Posterior cingulate gyrus (tissue), 11 donors: ENCODE measurements around the gene GPR142.
A peak's percentile ranks its signal among the peaks of the same experiment; 100 is the strongest.

Experiments used
- DNase-seq, 10 donors: peaks; one replicate each; pipeline versions ENCODE4 v3.0.0 to v3.0.0-alpha.2; 2020 to 2021; ENCODE audit warnings: mixed read lengths in 3 of 10
- intact Hi-C: fragments of 100-400 bp; cut with DNase I; formaldehyde crosslinking; loops from one replicate; pipeline ENCODE4 v1.15.1; 2023

Gene GPR142

GRCh38 chr17:74367206-74367605 lies at the start of gene GPR142:
Gene GPR142 (plus strand): TSS chr17:74367506. CDS start chr17:74369541, 2,035 bp downstream.
- DNase-seq, result no peak
- intact Hi-C loops, result no loop called here

GRCh38 chr17:74318391-74318790 lies 48.9 kb upstream of the GPR142 start:
- DNase-seq, result no peak
- intact Hi-C loops, result loop anchor here (5.0 kb wide), 1 partner anchor 39 kb away; no protein-coding TSS in a partner anchor

GRCh38 chr17:74324521-74324920 lies 42.8 kb upstream of the GPR142 start:
- no peak for DNase-seq
- intact Hi-C loops, result no loop called here

GRCh38 chr17:74325376-74325742 lies 41.9 kb upstream of the GPR142 start:
- no peak for DNase-seq
- intact Hi-C loops, result loop anchor here (5.0 kb wide), 1 partner anchor 37 kb away; the partner anchor contains the start of gene BTBD17

- intact Hi-C loops, result loop anchor here (5.0 kb wide), 1 partner anchor 36 kb away; the partner anchor contains the start of gene BTBD17
- peak in 7 of 10 donors; percentile 33 to 93 (median 53) for DNase-seq
These were observed 41.4 kb upstream of the GPR142 start, which contains the start of gene KIF19 for GRCh38 chr17:74325743-74326379. Gene KIF19 (plus strand): TSS chr17:74326226. CDS start chr17:74326350, 124 bp downstream.

GRCh38 chr17:74326506-74326905 lies 40.8 kb upstream of the GPR142 start:
- DNase-seq, result no peak
- intact Hi-C loops, result loop anchor here (5.0 kb wide), 1 partner anchor 36 kb away; the partner anchor contains the start of gene BTBD17

- intact Hi-C loops, result loop anchor here (5.0 kb wide), 1 partner anchor 34 kb away; the partner anchor contains the start of gene BTBD17
These were observed 38.8 kb upstream of the GPR142 start for GRCh38 chr17:74328487-74328886.

GRCh38 chr17:74329378-74329777 lies 37.9 kb upstream of the GPR142 start:
- DNase-seq, result no peak
- intact Hi-C loops, result loop anchor here (5.0 kb wide), 1 partner anchor 33 kb away; the partner anchor contains the start of gene BTBD17

More at GRCh38 chr17:74328487-74328886, 38.8 kb upstream of the GPR142 start:
- no peak for DNase-seq

- intact Hi-C loops, result no loop called here
These were observed 36.9 kb upstream of the GPR142 start for GRCh38 chr17:74330446-74330845.

GRCh38 chr17:74332017-74332650 lies 35.2 kb upstream of the GPR142 start:
- intact Hi-C loops, result no loop called here

More at GRCh38 chr17:74330446-74330845, 36.9 kb upstream of the GPR142 start:
- peak in 7 of 10 donors; percentile 54 to 91 (median 76) for DNase-seq

GRCh38 chr17:74332763-74333283 lies 34.5 kb upstream of the GPR142 start:
- DNase-seq, result peak in 1 of 10 donors; percentile 65

More at GRCh38 chr17:74332017-74332650, 35.2 kb upstream of the GPR142 start:
- no peak for DNase-seq

GRCh38 chr17:74334393-74335039 lies 32.8 kb upstream of the GPR142 start:
- intact Hi-C loops, result no loop called here
- DNase-seq, result no peak

More at GRCh38 chr17:74332763-74333283, 34.5 kb upstream of the GPR142 start:
- intact Hi-C loops, result no loop called here

GRCh38 chr17:74335529-74336062 lies 31.7 kb upstream of the GPR142 start:
- no peak for DNase-seq
- intact Hi-C loops, result no loop called here

- intact Hi-C loops, result no loop called here
- no peak for DNase-seq
These were observed 31.0 kb upstream of the GPR142 start for GRCh38 chr17:74336307-74336706.

- peak in 8 of 10 donors; percentile 55 to 96 (median 76) for DNase-seq
- intact Hi-C loops, result no loop called here
These were observed 29.3 kb upstream of the GPR142 start for GRCh38 chr17:74337834-74338500.

- DNase-seq, result no peak
- intact Hi-C loops, result no loop called here
These were observed 27.6 kb upstream of the GPR142 start for GRCh38 chr17:74339537-74340195.

- intact Hi-C loops, result no loop called here
- DNase-seq, result peak in 7 of 10 donors; percentile 44 to 95 (median 69)
These were observed 26.8 kb upstream of the GPR142 start for GRCh38 chr17:74340470-74341023.

- no peak for DNase-seq
- intact Hi-C loops, result no loop called here
These were observed 25.1 kb upstream of the GPR142 start for GRCh38 chr17:74342224-74342623.

- intact Hi-C loops, result no loop called here
These were observed 24.2 kb upstream of the GPR142 start for GRCh38 chr17:74343121-74343520.

More at GRCh38 chr17:74343121-74343520, 24.2 kb upstream of the GPR142 start:
- DNase-seq, result no peak
